ENCODE data around the gene TUBA1A. TPM values are rescaled to one million over a fixed set of nuclear protein-coding genes. Genes with fewer than 3 reads are reported as not detected.
"Not testable (repeated sequence)": the region's sequence is repeated elsewhere in the genome, so short reads cannot be mapped to it uniquely, and the experiment has no call there.

The TUBA1A gene
- total and polyA plus RNA-seq, 7 donors, result 20.1 to 677 (median 614) TPM

- Histone ChIP-seq H3K27me3 (no peaks in the 10 kb centered on the region), H3K27ac (peak overlapping the region in 1 of 4 donors; percentile 18), H3K36me3 (no peaks in the 10 kb centered on the region), H3K4me1 (peaks cover 0 to 35% (median 27%) of the 10 kb centered on the region in 4 donors), H3K4me3 (no peak overlapping the region), H3K9me3 (no peaks in the 10 kb centered on the region)
- no peak for DNase-seq
- WGBS, 2 donors, result 58 to 83% methylated on average over 5 of the region's 5 CpGs
- intact Hi-C loops (cut with DNase I), result no loop called here
- TF ChIP-seq CTCF (IDR thresholded peaks at IDR 0.05), result no peak
- TF ChIP-seq EP300 (IDR thresholded peaks at IDR 0.05), result no peak
- TF ChIP-seq POLR2AphosphoS5 (IDR thresholded peaks at IDR 0.05), result no peak
- no peak for TF ChIP-seq POLR2A (IDR thresholded peaks at IDR 0.05)
Measured at GRCh38 chr12:49197256-49197655, 8.4 kb upstream of the TUBA1A start.

DNA sequence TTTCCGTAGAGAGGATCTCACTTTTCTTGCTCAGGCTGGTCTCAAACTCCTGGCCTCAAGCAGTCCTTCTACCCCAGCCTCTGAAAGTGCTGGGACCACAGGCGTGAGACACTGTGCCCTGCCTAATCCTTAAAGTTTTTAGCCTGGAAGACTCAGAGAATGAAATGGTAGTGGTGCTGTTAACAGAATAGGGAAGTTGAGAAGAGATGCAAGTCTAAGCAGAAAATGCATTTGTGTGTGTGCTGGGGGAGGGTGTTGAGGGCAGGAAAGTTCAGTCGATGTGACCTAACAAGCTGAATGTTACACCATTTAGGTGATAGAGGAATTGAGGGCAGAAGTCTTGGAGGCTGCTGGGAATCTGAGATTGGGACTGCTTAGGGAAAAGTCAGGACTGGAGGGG, 6.9 kb upstream of the TUBA1A start:
- TF ChIP-seq POLR2AphosphoS5 (IDR thresholded peaks at IDR 0.05) (no peak), POLR2A (IDR thresholded peaks at IDR 0.05) (no peak), CTCF (IDR thresholded peaks at IDR 0.05) (no peak), EP300 (IDR thresholded peaks at IDR 0.05) (no peak)
- Histone ChIP-seq H3K27me3 (no peaks in the 10 kb centered on the region), H3K27ac (peak overlapping the region in 1 of 4 donors; percentile 18), H3K36me3 (no peaks in the 10 kb centered on the region), H3K4me3 (no peak overlapping the region), H3K9me3 (no peaks in the 10 kb centered on the region), H3K4me1 (peaks cover 0 to 21% (median 15%) of the 10 kb centered on the region in 4 donors)
- intact Hi-C loops (cut with DNase I), result no loop called here
- DNase-seq, result no peak
- 74 to 80% methylated on average over 3 of the region's 3 CpGs for WGBS, 2 donors

GRCh38 chr12:49193746-49194145, 4.9 kb upstream of the TUBA1A start:
- intact Hi-C loops (cut with DNase I); H3K36me3 ChIP-seq; H3K9me3 ChIP-seq; H3K27me3 ChIP-seq; DNase-seq; H3K27ac ChIP-seq; H3K4me3 ChIP-seq: not testable (repeated sequence)
- H3K4me1 ChIP-seq, result peaks cover 0 to 17% (median 9%) of the 10 kb centered on the region in 4 donors
- 92 to 93% methylated on average over 4 of the region's 4 CpGs for WGBS, 2 donors

DNA sequence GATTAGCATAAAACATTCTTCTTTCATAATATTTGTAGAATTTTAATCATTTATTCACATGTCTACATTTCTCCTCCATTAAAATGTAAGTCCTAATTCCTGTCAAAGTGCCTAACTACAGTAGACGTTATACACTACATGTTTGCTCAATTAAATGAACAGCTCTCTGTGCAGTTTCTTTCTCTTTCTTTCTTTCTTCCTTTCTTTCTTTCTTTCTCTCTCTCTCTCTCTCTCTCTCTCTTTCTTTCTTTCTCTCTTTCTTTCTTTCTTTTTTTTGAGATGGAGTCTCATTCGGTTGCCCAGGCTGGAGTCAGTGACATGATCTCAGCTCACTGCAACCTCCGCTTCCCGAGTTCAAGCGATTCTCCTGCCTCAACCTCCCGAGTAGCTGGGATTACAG, 2.6 kb upstream of the TUBA1A start:
- H3K36me3 ChIP-seq; intact Hi-C loops (cut with DNase I); H3K9me3 ChIP-seq; H3K27ac ChIP-seq; H3K27me3 ChIP-seq; DNase-seq; H3K4me3 ChIP-seq: not testable (repeated sequence)
- peaks cover 0 to 20% (median 14%) of the 10 kb centered on the region in 4 donors for H3K4me1 ChIP-seq
- 90 to 95% methylated on average over 6 of the region's 6 CpGs for WGBS, 2 donors

DNA sequence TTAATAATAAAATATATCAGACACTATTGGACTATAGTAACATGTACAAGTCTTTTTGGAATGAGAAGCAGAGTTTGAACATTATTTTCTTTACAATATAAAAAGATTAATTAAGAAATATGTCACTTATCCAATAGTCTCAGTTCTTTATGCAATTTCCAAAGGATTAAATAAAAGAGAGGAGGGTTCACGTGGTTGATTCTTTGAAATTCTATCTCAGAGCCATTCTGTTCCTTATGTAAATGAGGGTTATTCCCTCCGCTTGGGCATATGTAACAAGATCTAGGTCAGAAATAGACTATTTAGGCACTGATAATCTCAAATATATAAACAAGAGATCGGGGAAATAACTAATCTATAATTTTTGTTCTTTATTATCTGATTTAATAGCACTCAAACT, 2.1 kb upstream of the TUBA1A start:
- peaks cover 0 to 25% (median 20%) of the 10 kb centered on the region in 4 donors for H3K4me1 ChIP-seq
- TF ChIP-seq EP300 (IDR thresholded peaks at IDR 0.05), result no peak
- no peak for TF ChIP-seq CTCF (IDR thresholded peaks at IDR 0.05)
- TF ChIP-seq POLR2AphosphoS5 (IDR thresholded peaks at IDR 0.05), result no peak
- no peak for TF ChIP-seq POLR2A (IDR thresholded peaks at IDR 0.05)
- H3K9me3 ChIP-seq, result no peaks in the 10 kb centered on the region
- H3K27ac ChIP-seq, result peak overlapping the region in 1 of 4 donors; percentile 99
- no peaks in the 10 kb centered on the region for H3K27me3 ChIP-seq
- no peak for DNase-seq
- 84 to 85% methylated on average over 3 of the region's 3 CpGs for WGBS, 2 donors
- intact Hi-C loops (cut with DNase I), result no loop called here
- H3K4me3 ChIP-seq, result no peak overlapping the region
- peaks cover 0 to 7% (median 5%) of the 10 kb centered on the region in 4 donors for H3K36me3 ChIP-seq
